ENCODE results near the gene KLHL1. TPM values are rescaled to one million over a fixed set of nuclear protein-coding genes. Genes with fewer than 3 reads are reported as not detected.
A peak's percentile ranks its signal among the peaks of the same experiment; 100 is the strongest.

Gene KLHL1
- polyA plus RNA-seq, 1 of the 3 experiments (the other 2 are of a cell fraction): not detected

GRCh38 chr13:69796256-69796655, 312.0 kb downstream of the KLHL1 start:
- Histone ChIP-seq H3K36me3 (replicated peaks in 1 of 2; ENCODE audit: control insufficient read depth in 1 of 2, insufficient read depth in 2 of 2, low read length in 1 of 2) (no peaks in the 10 kb centered on the region), H3K9me3 (no peaks in the 10 kb centered on the region), H3F3A (replicated peaks; ENCODE audit: insufficient read depth) (no peaks in the 10 kb centered on the region), H3K79me2 (ENCODE audit: insufficient read depth) (no peaks in the 10 kb centered on the region), H3K4me1 (ENCODE audit: control insufficient read depth in 1 of 2, insufficient read depth in 2 of 2, low read depth in 1 of 2, low read length in 1 of 2) (peaks cover 0 to 4% of the 10 kb centered on the region in 2 experiments; a peak in 2 of 4 replicates), H3K27ac (ENCODE audit: low read depth in 2 of 2, low read length in 1 of 2) (no peak overlapping the region), H3K27me3 (ENCODE audit: insufficient read depth) (no peaks in the 10 kb centered on the region), H4K20me1 (ENCODE audit: insufficient read depth) (no peaks in the 10 kb centered on the region), H2AFZ (ENCODE audit: low read depth) (no peak overlapping the region), H3K4me3 (ENCODE audit: low read depth in 2 of 2, low read length in 1 of 2) (no peak overlapping the region), H3K9ac (no peak overlapping the region), H3K4me2 (no peak overlapping the region), H3K9me2 (no peaks in the 10 kb centered on the region)
- TF ChIP-seq ELF1 (IDR thresholded peaks at IDR 0.05) (no peak), FOXJ3 (CRISPR knock-in tag; IDR thresholded peaks at IDR 0.05) (no peak), SIN3A (IDR thresholded peaks at IDR 0.05; ENCODE audit: borderline replicate concordance, low read depth, low read length) (no peak), TAF1 (IDR thresholded peaks at IDR 0.05; ENCODE audit: borderline replicate concordance, low read depth, low read length) (no peak), REST (IDR thresholded peaks at IDR 0.05; ENCODE audit: low read depth, low read length) (no peak), RAD21 (IDR thresholded peaks at IDR 0.05; ENCODE audit: low read length) (no peak), EP300 (IDR thresholded peaks at IDR 0.05; ENCODE audit: borderline replicate concordance in 1 of 2, low read depth in 1 of 2, low read length in 1 of 2) (no peak), TEAD4 (IDR thresholded peaks at IDR 0.05; ENCODE audit: borderline replicate concordance, insufficient read depth) (no peak), RFX5 (IDR thresholded peaks at IDR 0.05; ENCODE audit: low read length) (no peak), ZBTB33 (IDR thresholded peaks at IDR 0.05; ENCODE audit: borderline replicate concordance, low read depth) (no peak), NFIC (IDR thresholded peaks at IDR 0.05; ENCODE audit: borderline replicate concordance) (no peak)
- CTCF ChIA-PET: no interaction called here
- POLR2A ChIA-PET: no interaction called here
- no peak for DNase-seq
- 97% methylated on average over 1 of the region's 2 CpGs for WGBS (ENCODE audit: low lambda C conversion rate)

- Histone ChIP-seq H3K4me3 (ENCODE audit: low read depth in 2 of 2, low read length in 1 of 2) (no peak overlapping the region), H3K9me2 (no peaks in the 10 kb centered on the region), H4K20me1 (ENCODE audit: insufficient read depth) (no peaks in the 10 kb centered on the region), H3K79me2 (ENCODE audit: insufficient read depth) (no peaks in the 10 kb centered on the region), H3F3A (replicated peaks; ENCODE audit: insufficient read depth) (no peaks in the 10 kb centered on the region), H3K36me3 (replicated peaks in 1 of 2; ENCODE audit: control insufficient read depth in 1 of 2, insufficient read depth in 2 of 2, low read length in 1 of 2) (no peaks in the 10 kb centered on the region), H3K27me3 (ENCODE audit: insufficient read depth) (no peaks in the 10 kb centered on the region), H3K27ac (ENCODE audit: low read depth in 2 of 2, low read length in 1 of 2) (peak overlapping the region in 1 of 2 experiments; percentile 39; a peak in 2 of 4 replicates), H3K4me2 (no peak overlapping the region), H3K4me1 (ENCODE audit: control insufficient read depth in 1 of 2, insufficient read depth in 2 of 2, low read depth in 1 of 2, low read length in 1 of 2) (peaks cover 0 to 4% of the 10 kb centered on the region in 2 experiments; a peak in 2 of 4 replicates), H3K9me3 (no peaks in the 10 kb centered on the region), H2AFZ (ENCODE audit: low read depth) (no peak overlapping the region), H3K9ac (no peak overlapping the region)
- 15% methylated on average over 3 of the region's 3 CpGs for WGBS (ENCODE audit: low lambda C conversion rate)
- DNase-seq: peak; percentile 44
- ChIA-PET CTCF (no interaction called here), POLR2A (no interaction called here)
- TF ChIP-seq TCF12 (IDR thresholded peaks at IDR 0.05) (0 out of 2 replicates have a peak, but pooled peaks have one; percentile 10), RCOR1 (IDR thresholded peaks at IDR 0.05; ENCODE audit: low read length) (peak; percentile 79), USF2 (IDR thresholded peaks at IDR 0.05; ENCODE audit: borderline replicate concordance, low read depth, low read length) (no peak), GATA2 (CRISPR knock-in tag; IDR thresholded peaks at IDR 0.05) (peak; percentile 95), EP300 (IDR thresholded peaks at IDR 0.05; ENCODE audit: borderline replicate concordance in 1 of 2, low read depth in 1 of 2, low read length in 1 of 2) (peak in 1 of 2 experiments; percentile 53; a peak in 1 of 4 replicates)
Observed at GRCh38 chr13:69793783-69794453, 314.3 kb downstream of the KLHL1 start.
